Measurements from ENCODE around the gene LYPD4. TPM values are rescaled to one million over a fixed set of nuclear protein-coding genes. Genes with fewer than 3 reads are reported as not detected.
"Not testable (repeated sequence)": the region's sequence is repeated elsewhere in the genome, so short reads cannot be mapped to it uniquely, and the experiment has no call there.

Gene LYPD4
- total RNA-seq, 4 donors from 2014 or later, result not detected

- Histone ChIP-seq H3K36me3 (no peaks in the 10 kb centered on the region), H3K4me1 (peaks cover 0 to 16% (median 0%) of the 10 kb centered on the region in 3 donors), H3K27me3 (no peaks in the 10 kb centered on the region), H3K9me3 (no peaks in the 10 kb centered on the region), H3K27ac (no peak overlapping the region), H3K4me3 (no peak overlapping the region)
- TF ChIP-seq EP300 (IDR thresholded peaks at IDR 0.05) (no peak), CTCF (IDR thresholded peaks at IDR 0.05) (no peak), POLR2AphosphoS5 (IDR thresholded peaks at IDR 0.05) (no peak), POLR2A (IDR thresholded peaks at IDR 0.05) (no peak)
- no CpG with 5 or more reads among the region's 21 CpGs for WGBS, 2 donors (ENCODE audit: low coverage in 1 of 2)
- ATAC-seq, result no peak
Measured at GRCh38 chr19:41879080-41879479, 34.6 kb upstream of the LYPD4 start.

GRCh38 chr19:41877916-41878905 is 33.7 kb upstream of the LYPD4 start:
- peaks cover 0 to 10% (median 0%) of the 10 kb centered on the region in 3 donors for H3K4me1 ChIP-seq
- H3K27ac ChIP-seq, result no peak overlapping the region
- no peaks in the 10 kb centered on the region for H3K27me3 ChIP-seq
- no peak overlapping the region for H3K4me3 ChIP-seq
- no peak for TF ChIP-seq EP300 (IDR thresholded peaks at IDR 0.05)
- TF ChIP-seq CTCF (IDR thresholded peaks at IDR 0.05), result no peak
- no peak for TF ChIP-seq POLR2AphosphoS5 (IDR thresholded peaks at IDR 0.05)
- no peak for TF ChIP-seq POLR2A (IDR thresholded peaks at IDR 0.05)
- 47 to 77% methylated on average over 6 to 8 of the region's 17 CpGs for WGBS, 2 donors (ENCODE audit: low coverage in 1 of 2)
- no peaks in the 10 kb centered on the region for H3K36me3 ChIP-seq
- H3K9me3 ChIP-seq, result no peaks in the 10 kb centered on the region
- ATAC-seq, result no peak

- no peak within 1 kb of the TSS for H3K4me3 ChIP-seq
Measured at GRCh38 chr19:41876847-41877832, 32.7 kb upstream of the LYPD4 start, which contains the start of gene CD79A. CD79A (plus strand) TSS chr19:41877279; CDS start chr19:41877305, 26 bp downstream.

GRCh38 chr19:41875973-41876372 is 31.5 kb upstream of the LYPD4 start:
- 89 to 100% methylated on average over 1 to 3 of the region's 3 CpGs for WGBS, 2 donors (ENCODE audit: low coverage in 1 of 2)
- H3K27me3 ChIP-seq, H3K4me1 ChIP-seq, H3K27ac ChIP-seq, H3K9me3 ChIP-seq, H3K4me3 ChIP-seq, ATAC-seq: not testable (repeated sequence)
- peaks cover 0 to 19% of the 10 kb centered on the region in 2 donors for H3K36me3 ChIP-seq

More at GRCh38 chr19:41876847-41877832, 32.7 kb upstream of the LYPD4 start, which contains the start of gene CD79A:
- Histone ChIP-seq H3K4me1 (peaks cover 0 to 1% (median 0%) of the 10 kb centered on the region in 3 donors), H3K36me3 (peaks cover 0 to 7% of the 10 kb centered on the region in 2 donors), H3K9me3 (no peaks in the 10 kb centered on the region), H3K27me3 (no peaks in the 10 kb centered on the region), H3K27ac (no peak within 1 kb of the TSS)
- ATAC-seq, result no peak
- WGBS, 2 donors (ENCODE audit: low coverage in 1 of 2), result 83% methylated on average over 1 of the region's 9 CpGs; no CpG with 5 or more reads in 1 of the 2 donors
- TF ChIP-seq POLR2A (IDR thresholded peaks at IDR 0.05), result no peak
- no peak for TF ChIP-seq POLR2AphosphoS5 (IDR thresholded peaks at IDR 0.05)
- TF ChIP-seq EP300 (IDR thresholded peaks at IDR 0.05), result no peak
- no peak for TF ChIP-seq CTCF (IDR thresholded peaks at IDR 0.05)
